K562 (cell line): ENCODE measurements around the gene TBC1D1. TPM values are rescaled to one million over a fixed set of nuclear protein-coding genes. Genes with fewer than 3 reads are reported as not detected.

Experiments used
- ATAC-seq: fragments of 200-7000 bp; cut with Tn5 transposase; 3 replicates; pipeline ENCODE4 v1.9.1; 2020; ENCODE audit warnings: moderate library complexity
- BruUV-seq: library from RNA; stranded (reverse); fragments of 400-500 nt; replicated peaks from 2 replicates; lab custom pipeline; 2021; lab: Mats Ljungman, UMichigan
- CTCF ChIA-PET: fragments of 300-600 bp; formaldehyde crosslinking; extraction: SDS; loops from one replicate; lab custom pipeline; 2021; ENCODE audit warnings: low intra/inter-chr PET ratio; lab: Yijun Ruan, JAX
- POLR2A ChIA-PET: fragments of 300-600, 350-650 bp; sonication (Branson Sonifier 250); formaldehyde crosslinking; extraction: SDS; loops from one replicate; lab custom pipeline; 2021; ENCODE audit warnings: antibody characterized with exemption, inconsistent platforms; lab: Yijun Ruan, JAX
- DNase-seq, 4 experiments: peaks; one replicate each; pipeline versions ENCODE4 v3.0.0 to v3.0.0-alpha.2; 2011 to 2018; ENCODE audit warnings: low spot score in 3 of 4, mixed read lengths in 3 of 4; ENCODE audit errors: extremely low read depth in 1 of 4
- FAIRE-seq: peaks from 2 replicates; lab custom pipeline; 2011; peaks lifted over from hg19 to GRCh38; lab: Jason Lieb, UNC
- H2AFZ ChIP-seq: 2 replicates; pipeline ENCODE4 v1.6.0; 2011; ENCODE audit warnings: low read depth, low read length, control low read depth, inconsistent platforms
- H3K27ac ChIP-seq: fragments of 200-600 bp; 3 replicates; pipeline ENCODE4 v1.8.0; 2011; ENCODE audit warnings: low read depth, mild to moderate bottlenecking, control low read depth, inconsistent platforms, low read length, moderate library complexity, mixed read lengths; ENCODE audit errors: extremely low read depth
- H3K27me3 ChIP-seq, 2 experiments: fragments of 300-600 bp in 1 of 2; 2 replicates in 1 of 2; 3 replicates in 1 of 2; pipeline versions ENCODE4 v1.6.0 to v1.8.0; 2011; ENCODE audit warnings: inconsistent platforms in 2 of 2, low read length in 2 of 2, mild to moderate bottlenecking in 1 of 2, mixed read lengths in 1 of 2, moderate library complexity in 1 of 2; ENCODE audit not compliant: control insufficient read depth in 2 of 2, insufficient read depth in 2 of 2
- H3K36me3 ChIP-seq: fragments of 300-600 bp; 3 replicates; pipeline ENCODE4 v1.8.0; 2011; ENCODE audit warnings: mild to moderate bottlenecking, low read length, inconsistent platforms; ENCODE audit not compliant: control insufficient read depth, insufficient read depth
- H3K4me1 ChIP-seq, 2 experiments: fragments of 200-600 bp in 1 of 2; replicated peaks in 1 of 2; 2 replicates in 1 of 2; 3 replicates in 1 of 2; pipeline versions ENCODE4 v1.5.1 to v1.8.0; 2011; ENCODE audit warnings: inconsistent platforms in 2 of 2, low read length in 2 of 2, mild to moderate bottlenecking in 1 of 2, mixed read lengths in 1 of 2, moderate library complexity in 1 of 2; ENCODE audit not compliant: control insufficient read depth in 2 of 2, insufficient read depth in 2 of 2
- H3K4me2 ChIP-seq: 2 replicates; pipeline ENCODE4 v1.6.1; 2011; ENCODE audit warnings: low read length, control low read depth, inconsistent platforms, mixed read lengths; ENCODE audit not compliant: insufficient read depth
- H3K4me3 ChIP-seq: fragments of 200-600 bp; sonication (generic), shearing (Covaris generic); 2 replicates; pipeline ENCODE4 v1.5.1; 2016; ENCODE audit warnings: control low read depth, inconsistent platforms
- H3K79me2 ChIP-seq: fragments of 200-600 bp; 3 replicates; pipeline ENCODE4 v1.8.0; 2011; ENCODE audit warnings: low read length, inconsistent platforms; ENCODE audit not compliant: control insufficient read depth, insufficient read depth
- H3K9ac ChIP-seq, 2 experiments: 2 replicates each; pipeline versions ENCODE4 v1.6.0 to v1.6.1; 2011; ENCODE audit warnings: low read depth in 2 of 2, low read length in 2 of 2, control low read depth in 1 of 2, inconsistent platforms in 1 of 2, mild to moderate bottlenecking in 1 of 2, mixed read lengths in 1 of 2; ENCODE audit not compliant: insufficient read depth in 1 of 2
- H3K9me1 ChIP-seq: one replicate; pipeline ENCODE4 v1.6.0; 2011; ENCODE audit warnings: inconsistent platforms, mild to moderate bottlenecking, low read length, moderate library complexity; ENCODE audit not compliant: control insufficient read depth, insufficient read depth
- H3K9me3 ChIP-seq: replicated peaks from 2 replicates; pipeline ENCODE4 v1.5.1; 2011; ENCODE audit warnings: low read depth, low read length, inconsistent platforms; ENCODE audit not compliant: control insufficient read depth, insufficient read depth
- H4K20me1 ChIP-seq: replicated peaks from 2 replicates; pipeline ENCODE4 v1.6.1; 2011; ENCODE audit warnings: low read length, inconsistent platforms, mixed read lengths; ENCODE audit not compliant: control insufficient read depth, insufficient read depth
- BDP1 ChIP-seq: IDR thresholded peaks from 3 replicates; pipeline ENCODE4 v1.6.1; 2011; ENCODE audit not compliant: insufficient read length, insufficient read depth
- ZNF445 ChIP-seq: fragments of 250-450 bp; sonication (Bioruptor Pico); IDR thresholded peaks from 2 replicates; pipeline ENCODE4 v1.4.0; 2020; ENCODE audit warnings: low read depth, mild to moderate bottlenecking, moderate library complexity
- ZNF830 ChIP-seq: fragments of 250-450 bp; sonication (Bioruptor Pico); IDR thresholded peaks from 2 replicates; pipeline ENCODE4 v1.5.0; 2021; ENCODE audit warnings: mild to moderate bottlenecking
- WGBS: fragments of 100-300 bp; shearing (Covaris generic); methylation state at CpG from one replicate; pipeline ENCODE4 v1.1.6; 2016; ENCODE audit warnings: low coverage, mixed read lengths; ENCODE audit not compliant: insufficient coverage; ENCODE audit errors: missing lambda C conversion rate; 5-methylcytosine and 5-hydroxymethylcytosine counted together
- in situ Hi-C: fragments of 300-500 bp; cut with MboI; formaldehyde crosslinking; loops from 4 replicates; pipeline ENCODE4 v1.15.0; 2018; ENCODE audit warnings: inconsistent platforms, mixed read lengths
- intact Hi-C: fragments of 100-400 bp; cut with micrococcal nuclease; formaldehyde crosslinking; loops from 2 replicates; pipeline ENCODE4 v1.14.2; 2022
- polyA plus RNA-seq, 8 experiments: library from polyadenylated mRNA; depleted of rRNA in 4 of 8; stranded (reverse) in 5 of 8; unstranded in 3 of 8; fragments of >200 nt; fragmentation: Nextera tagmentation in 2 of 8; fragmentation: Illumina TruSeq in 1 of 8; extraction: Ambion mirVana in 2 of 8; extraction: Trizol in 1 of 8; gene quantifications; 2 replicates each; pipeline versions ENCODE4 v1.2.1 to v1.2.3, GENCODE V29; 2011 to 2014; ENCODE audit warnings: inconsistent platforms in 1 of 8, missing spikeins in 1 of 8
- total RNA-seq, 7 experiments: library from RNA; depleted of rRNA in 6 of 7; stranded (reverse); fragments of >200 nt in 6 of 7; fragmentation: Illumina TruSeq in 2 of 7; extraction: Trizol in 2 of 7; gene quantifications; 2 replicates each; pipeline versions ENCODE4 v1.2.1 to v1.2.3, GENCODE V29; 2011 to 2021; ENCODE audit warnings: low replicate concordance in 1 of 7
- TF ChIP-seq, protein P1 (sequence below): IDR thresholded peaks from 2 replicates; pipeline ENCODE4 v1.6.1; 2011; ENCODE audit not compliant: insufficient read length; ENCODE audit errors: extremely low read depth

TBC1D1 gene
- total and polyA plus RNA-seq, 9 of the 15 experiments (the other 6 are each of a cell fraction or from before 2014, with no cell fraction given): 0.59 to 14.2 (median 8.8) TPM

DNA sequence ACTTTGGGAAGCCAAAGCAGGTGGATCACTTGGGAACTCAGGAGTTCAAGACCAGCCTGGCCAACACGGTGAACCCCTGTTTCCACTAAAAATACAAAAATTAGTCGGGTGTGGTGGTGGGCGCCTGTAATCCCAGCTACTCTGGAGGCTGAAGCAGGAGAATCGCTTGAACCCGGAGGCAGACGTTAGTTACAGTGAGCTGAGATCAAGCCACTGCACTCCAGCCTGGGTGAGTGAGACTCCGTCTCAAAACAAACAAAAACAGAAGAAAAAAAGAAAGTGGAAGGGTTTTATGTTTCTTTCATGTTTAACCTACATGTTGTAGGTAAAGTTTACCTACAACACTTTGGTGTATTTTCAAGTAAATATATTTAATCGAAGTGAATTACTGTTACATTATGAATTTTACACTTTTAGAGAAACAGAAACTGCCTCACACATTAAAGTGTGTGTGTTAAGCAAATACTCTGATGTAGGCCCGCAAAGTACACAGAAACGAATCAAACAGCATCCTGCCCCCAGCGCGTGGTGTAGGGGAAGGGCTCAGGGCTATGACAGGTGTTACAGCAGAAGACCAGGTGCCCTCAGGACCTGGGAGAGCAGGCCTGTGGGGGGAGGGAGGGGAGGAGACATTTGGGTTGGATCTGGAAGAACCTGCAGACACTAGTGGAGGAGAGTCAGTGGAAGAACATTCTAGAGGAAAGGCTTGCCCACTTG is 108.3 kb downstream of the TBC1D1 start:
- in situ Hi-C loops: no loop called here
- FAIRE-seq (no peak), ATAC-seq (no peak), DNase-seq (no peak)
- Histone ChIP-seq H3K27ac (no peak overlapping the region), H3K4me1 (peaks cover 3 to 7% of the 10 kb centered on the region in 2 experiments; a peak in 3 of 5 replicates), H3K9ac (no peak overlapping the region), H3K79me2 (no peaks in the 10 kb centered on the region), H4K20me1 (peaks cover 8% of the 10 kb centered on the region; the same call in 1 of the 2 replicates), H3K27me3 (peaks cover 9 to 12% of the 10 kb centered on the region in 2 experiments; a peak in 3 of 5 replicates), H2AFZ (no peak overlapping the region), H3K4me3 (no peak overlapping the region), H3K36me3 (no peaks in the 10 kb centered on the region), H3K9me3 (no peaks in the 10 kb centered on the region), H3K4me2 (no peak overlapping the region)
- 13% methylated on average over 12 of the region's 12 CpGs for WGBS
- no TSS peak for BruUV-seq
- CTCF ChIA-PET: no interaction called here
- intact Hi-C loops: no loop called here
- TF ChIP-seq ZNF445 (CRISPR knock-in tag): no peak
- no peak for TF ChIP-seq BDP1
- TF ChIP-seq, protein P1, sequence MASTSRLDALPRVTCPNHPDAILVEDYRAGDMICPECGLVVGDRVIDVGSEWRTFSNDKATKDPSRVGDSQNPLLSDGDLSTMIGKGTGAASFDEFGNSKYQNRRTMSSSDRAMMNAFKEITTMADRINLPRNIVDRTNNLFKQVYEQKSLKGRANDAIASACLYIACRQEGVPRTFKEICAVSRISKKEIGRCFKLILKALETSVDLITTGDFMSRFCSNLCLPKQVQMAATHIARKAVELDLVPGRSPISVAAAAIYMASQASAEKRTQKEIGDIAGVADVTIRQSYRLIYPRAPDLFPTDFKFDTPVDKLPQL: no peak
- TF ChIP-seq, all 486 proteins: peak for 0
- no peaks in the 10 kb centered on the region for H3K9me1 ChIP-seq
- POLR2A ChIA-PET: no interaction called here

DNA sequence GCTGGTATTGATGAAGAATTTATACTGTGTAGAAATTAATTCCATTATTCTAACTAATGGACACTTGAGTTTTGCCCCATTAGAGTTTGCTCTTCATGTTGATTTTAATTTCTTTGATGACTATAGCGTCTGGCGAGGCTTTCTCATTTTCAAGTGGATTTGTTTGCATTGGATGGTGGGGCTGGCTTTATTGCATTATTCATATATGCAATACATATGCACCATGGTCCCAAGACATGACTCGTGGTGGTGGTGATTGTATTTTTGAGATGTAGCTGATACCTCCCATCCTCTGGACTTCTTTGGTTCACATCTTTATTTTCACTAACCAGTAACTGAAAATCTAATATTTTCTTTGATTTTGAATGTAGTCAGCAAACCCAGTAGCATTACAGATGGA is 109.1 kb downstream of the TBC1D1 start:
- ChIA-PET CTCF (no interaction called here), POLR2A (no interaction called here)
- H3K79me2 ChIP-seq: no peaks in the 10 kb centered on the region
- no peaks in the 10 kb centered on the region for H3K36me3 ChIP-seq
- H3K9ac ChIP-seq: no peak overlapping the region
- in situ Hi-C loops (no loop called here), intact Hi-C loops (no loop called here)
- H3K4me1 ChIP-seq: peaks cover 3 to 7% of the 10 kb centered on the region in 2 experiments; a peak in 3 of 5 replicates
- no TSS peak for BruUV-seq
- H3K27me3 ChIP-seq: peaks cover 9 to 10% of the 10 kb centered on the region in 2 experiments; a peak in 4 of 5 replicates
- no peaks in the 10 kb centered on the region for H3K9me1 ChIP-seq
- WGBS: 2% methylated on average over 3 of the region's 3 CpGs
- no peak for TF ChIP-seq ZNF830 (CRISPR knock-in tag)
- FAIRE-seq (no peak), ATAC-seq (no peak), DNase-seq (no peak)
- peaks cover 11% of the 10 kb centered on the region for H4K20me1 ChIP-seq
- H3K4me2 ChIP-seq: no peak overlapping the region
- H2AFZ ChIP-seq: no peak overlapping the region
- H3K27ac ChIP-seq: no peak overlapping the region
- no peaks in the 10 kb centered on the region for H3K9me3 ChIP-seq
- H3K4me3 ChIP-seq: no peak overlapping the region
